Ascending aorta (tissue), 2 donors: ENCODE results near the gene SAG. TPM values are rescaled to one million over a fixed set of nuclear protein-coding genes. Genes with fewer than 3 reads are reported as not detected.

Experiments
- DNase-seq, 2 donors: peaks; one replicate each; pipeline ENCODE4 v3.0.0-alpha.2; 2019; ENCODE audit warnings: low spot score in 2 of 2
- H3K27ac ChIP-seq, 2 donors: fragments of 200-600 bp; sonication (generic); one replicate each; pipeline ENCODE4 v1.5.1; 2016 to 2017; ENCODE audit warnings: mild to moderate bottlenecking in 1 of 2
- H3K27me3 ChIP-seq: fragments of 200-600 bp; sonication (generic); one replicate; pipeline ENCODE4 v1.5.1; 2017
- H3K36me3 ChIP-seq, 2 donors: fragments of 200-600 bp; sonication (generic); one replicate each; pipeline ENCODE4 v1.5.1; 2016
- H3K4me1 ChIP-seq, 2 donors: fragments of 200-600 bp; sonication (generic); one replicate each; pipeline ENCODE4 v1.5.1; 2016 to 2017; ENCODE audit warnings: mild to moderate bottlenecking in 1 of 2
- H3K4me3 ChIP-seq, 2 donors: fragments of 200-600 bp; sonication (generic); one replicate each; pipeline ENCODE4 v1.5.1; 2016 to 2017; ENCODE audit warnings: mild to moderate bottlenecking in 1 of 2
- H3K9me3 ChIP-seq, 2 donors: fragments of 200-600 bp; sonication (generic); one replicate each; pipeline ENCODE4 v1.5.1; 2016
- CTCF ChIP-seq, 3 experiments: fragments of 200-600 bp in 2 of 3; fragments of 450-650 bp in 1 of 3; sonication (generic) in 2 of 3; IDR thresholded peaks; one replicate each; pipeline ENCODE4 v1.5.1; 2016 to 2019; ENCODE audit warnings: antibody characterized with exemption in 3 of 3, mild to moderate bottlenecking in 1 of 3, moderate library complexity in 1 of 3
- intact Hi-C: fragments of 100-400 bp; cut with DNase I; formaldehyde crosslinking; loops from one replicate; pipeline ENCODE4 v1.15.1; 2023
- total RNA-seq: library from RNA; depleted of rRNA; stranded (reverse); fragments of >200 nt; gene quantifications from one replicate; pipeline ENCODE4 v1.1.0, GENCODE V29; 2016

Gene SAG
- total RNA-seq, 1 donor from 2014 or later: not detected

DNA sequence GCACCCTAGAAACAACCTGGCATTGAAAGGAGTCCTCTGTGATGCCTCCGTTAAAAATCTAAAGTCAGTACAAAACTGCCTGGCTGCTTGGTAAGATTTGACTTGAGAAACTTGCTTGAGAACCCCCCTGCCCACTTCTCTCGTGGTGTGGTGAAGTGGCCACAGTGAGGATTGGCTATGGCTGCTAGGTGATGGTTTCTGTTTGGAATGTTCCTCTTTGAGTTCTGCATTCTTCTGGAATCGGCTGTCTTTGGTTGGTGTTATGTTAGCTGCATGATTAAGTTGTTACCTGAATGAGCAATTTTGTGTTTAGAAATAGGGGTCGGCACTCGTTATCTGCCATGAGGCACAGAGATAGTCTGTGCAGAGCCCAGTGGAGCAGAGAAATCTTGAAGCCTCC is 21.7 kb upstream of the SAG start:
- no peak for TF ChIP-seq CTCF (IDR thresholded peaks at IDR 0.05)
- no peaks in the 10 kb centered on the region for H3K9me3 ChIP-seq
- intact Hi-C loops: loop anchor here (10.0 kb wide), 1 partner anchor 159 kb away; no protein-coding TSS in a partner anchor
- no peak overlapping the region for H3K27ac ChIP-seq
- no peaks in the 10 kb centered on the region for H3K4me1 ChIP-seq
- H3K36me3 ChIP-seq: peaks cover 64 to 73% of the 10 kb centered on the region in 2 donors
- no peak overlapping the region for H3K4me3 ChIP-seq
- no peaks in the 10 kb centered on the region for H3K27me3 ChIP-seq
- DNase-seq: no peak

DNA sequence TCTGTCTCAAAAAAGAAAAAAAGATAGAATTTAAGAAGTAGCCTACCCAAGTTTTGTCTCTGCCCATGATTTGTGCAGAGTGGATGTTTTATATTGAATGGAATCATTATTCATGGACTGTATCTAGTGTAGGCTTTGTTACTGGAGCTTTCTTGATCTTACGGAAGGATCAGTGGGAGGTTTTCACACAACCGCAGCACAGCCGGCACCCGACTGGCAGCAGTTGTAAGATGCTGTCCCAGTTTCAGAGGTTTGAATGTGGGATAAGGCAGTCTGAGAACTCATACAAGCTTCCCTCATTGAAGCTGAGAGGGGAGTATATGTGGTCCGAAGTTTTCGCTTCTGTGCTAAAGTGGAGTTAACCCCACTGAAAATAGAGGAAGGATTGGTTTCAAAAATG is 19.7 kb upstream of the SAG start:
- no peak for TF ChIP-seq CTCF (IDR thresholded peaks at IDR 0.05)
- no peaks in the 10 kb centered on the region for H3K4me1 ChIP-seq
- H3K4me3 ChIP-seq: no peak overlapping the region
- no peak for DNase-seq
- H3K9me3 ChIP-seq: no peaks in the 10 kb centered on the region
- H3K27ac ChIP-seq: no peak overlapping the region
- intact Hi-C loops: loop anchor here (10.0 kb wide), 1 partner anchor 157 kb away; no protein-coding TSS in a partner anchor
- no peaks in the 10 kb centered on the region for H3K27me3 ChIP-seq
- peaks cover 58 to 74% of the 10 kb centered on the region in 2 donors for H3K36me3 ChIP-seq

DNA sequence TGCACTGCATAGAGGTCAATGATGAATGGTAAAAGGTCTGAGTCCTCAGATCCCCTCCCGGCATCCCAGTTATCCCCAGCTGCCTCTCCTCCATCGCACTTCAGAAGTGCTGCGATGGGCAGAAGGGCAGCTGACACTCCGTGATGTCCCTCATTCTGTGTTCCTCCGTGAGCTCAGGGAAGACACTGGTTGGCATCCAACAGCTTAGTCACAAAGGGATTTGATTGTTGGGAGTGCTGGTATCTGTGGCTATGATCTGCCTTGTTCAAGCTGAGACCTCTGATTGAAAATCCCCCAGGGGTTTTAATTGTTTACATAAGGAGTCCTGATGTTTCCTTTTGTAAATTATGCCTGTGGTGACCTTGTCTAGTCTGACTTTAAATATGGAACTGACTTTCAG is 19.0 kb upstream of the SAG start:
- Histone ChIP-seq H3K27ac (no peak overlapping the region), H3K9me3 (no peaks in the 10 kb centered on the region), H3K36me3 (peaks cover 64 to 74% of the 10 kb centered on the region in 2 donors), H3K4me3 (no peak overlapping the region), H3K4me1 (no peaks in the 10 kb centered on the region), H3K27me3 (no peaks in the 10 kb centered on the region)
- TF ChIP-seq CTCF (IDR thresholded peaks at IDR 0.05): no peak
- intact Hi-C loops: loop anchor here (10.0 kb wide), 1 partner anchor 156 kb away; no protein-coding TSS in a partner anchor
- no peak for DNase-seq

- no peaks in the 10 kb centered on the region for H3K4me1 ChIP-seq
- no peaks in the 10 kb centered on the region for H3K9me3 ChIP-seq
- intact Hi-C loops: loop anchor here (10.0 kb wide), 1 partner anchor 155 kb away; no protein-coding TSS in a partner anchor
- TF ChIP-seq CTCF (IDR thresholded peaks at IDR 0.05): no peak
- no peaks in the 10 kb centered on the region for H3K27me3 ChIP-seq
- no peak overlapping the region for H3K27ac ChIP-seq
- DNase-seq: no peak
- peaks cover 66 to 74% of the 10 kb centered on the region in 2 donors for H3K36me3 ChIP-seq
- no peak overlapping the region for H3K4me3 ChIP-seq
Measured at GRCh38 chr2:233289648-233290047, 18.0 kb upstream of the SAG start.

- H3K4me3 ChIP-seq: no peak overlapping the region
- TF ChIP-seq CTCF (IDR thresholded peaks at IDR 0.05): no peak
- H3K27ac ChIP-seq: no peak overlapping the region
- no peak for DNase-seq
- H3K4me1 ChIP-seq: no peaks in the 10 kb centered on the region
- no peaks in the 10 kb centered on the region for H3K9me3 ChIP-seq
- intact Hi-C loops: no loop called here
- H3K27me3 ChIP-seq: no peaks in the 10 kb centered on the region
- H3K36me3 ChIP-seq: peaks cover 64 to 68% of the 10 kb centered on the region in 2 donors
Measured at GRCh38 chr2:233290051-233290845, 17.4 kb upstream of the SAG start.
